Prostate gland (tissue), 2 donors: Measurements from ENCODE around the gene SIPA1L2.

Source experiments
- CTCF ChIP-seq, 4 experiments: fragments of 200-600 bp in 2 of 4; fragments of 450-650 bp in 2 of 4; sonication (generic) in 2 of 4; IDR thresholded peaks; 1 replicate in 3 of 4; 2 replicates in 1 of 4; pipeline ENCODE4 v1.5.1; 2016 to 2019; ENCODE audit warnings: antibody characterized with exemption in 4 of 4, mild to moderate bottlenecking in 2 of 4, moderate library complexity in 2 of 4
- POLR2A ChIP-seq: fragments of 450-650 bp; IDR thresholded peaks from one replicate; pipeline ENCODE4 v1.6.1; 2016; ENCODE audit warnings: antibody characterized with exemption, mild to moderate bottlenecking
- POLR2AphosphoS5 ChIP-seq: sonication (generic); formaldehyde crosslinking; IDR thresholded peaks from one replicate; pipeline ENCODE4 v1.6.1; 2017; ENCODE audit warnings: antibody characterized with exemption

- TF ChIP-seq CTCF (IDR thresholded peaks at IDR 0.05) (no peak), POLR2A (no peak), POLR2AphosphoS5 (no peak)
Observed at GRCh38 chr1:232643251-232643650, 13.3 kb upstream of the SIPA1L2 start.
